ENCODE measurements around the gene BLMH.

Gene BLMH

GRCh38 chr17:30304778-30305177 lies 13.0 kb upstream of the BLMH start:
- DNase-seq: no peak

- no peak for DNase-seq
These were observed 10.5 kb upstream of the BLMH start for GRCh38 chr17:30302241-30302640.

- DNase-seq: no peak
These were observed 9.1 kb upstream of the BLMH start for GRCh38 chr17:30300818-30301217.

- no peak for DNase-seq
These were observed 7.3 kb upstream of the BLMH start for GRCh38 chr17:30299000-30299399.

- DNase-seq: no peak
These were observed 6.0 kb upstream of the BLMH start for GRCh38 chr17:30297715-30298114.

GRCh38 chr17:30296499-30297080 lies 4.8 kb upstream of the BLMH start:
- no peak for DNase-seq

GRCh38 chr17:30292286-30292858 lies 628 bp upstream of the BLMH start:
- no peak for DNase-seq

GRCh38 chr17:30290696-30291542 lies 825 bp downstream of the BLMH start:
- peak; percentile 26 for DNase-seq

- DNase-seq: no peak
These were observed 1.7 kb downstream of the BLMH start for GRCh38 chr17:30290077-30290476.

GRCh38 chr17:30279156-30279555 lies 12.6 kb downstream of the BLMH start:
- no peak for DNase-seq

GRCh38 chr17:30278032-30278431 lies 13.7 kb downstream of the BLMH start:
- peak; percentile 5 for DNase-seq

GRCh38 chr17:30275911-30276310 lies 15.8 kb downstream of the BLMH start:
- no peak for DNase-seq

GRCh38 chr17:30274887-30275286 lies 16.9 kb downstream of the BLMH start:
- no peak for DNase-seq

GRCh38 chr17:30273373-30273772 lies 18.4 kb downstream of the BLMH start:
- DNase-seq: no peak

- DNase-seq: no peak
These were observed 20.6 kb downstream of the BLMH start for GRCh38 chr17:30271102-30271501.

GRCh38 chr17:30267625-30268024 lies 24.1 kb downstream of the BLMH start:
- no peak for DNase-seq

- DNase-seq: no peak
These were observed 28.0 kb downstream of the BLMH start for GRCh38 chr17:30263552-30264333.

GRCh38 chr17:30256756-30257506 lies 34.8 kb downstream of the BLMH start:
- DNase-seq: no peak

- no peak for DNase-seq
These were observed 37.6 kb downstream of the BLMH start for GRCh38 chr17:30254150-30254549.

- DNase-seq: no peak
These were observed 38.4 kb downstream of the BLMH start for GRCh38 chr17:30253312-30253711.

- DNase-seq: no peak
These were observed 39.8 kb downstream of the BLMH start for GRCh38 chr17:30251931-30252330.

- DNase-seq: no peak
These were observed 42.3 kb downstream of the BLMH start for GRCh38 chr17:30249460-30249859.

- no peak for DNase-seq
These were observed 43.0 kb downstream of the BLMH start for GRCh38 chr17:30248786-30249185.
